Measurements from ENCODE around the gene BPIFB2.
"Not testable (repeated sequence)": the region's sequence is repeated elsewhere in the genome, so short reads cannot be mapped to it uniquely, and the experiment has no call there.

The BPIFB2 gene, protein sequence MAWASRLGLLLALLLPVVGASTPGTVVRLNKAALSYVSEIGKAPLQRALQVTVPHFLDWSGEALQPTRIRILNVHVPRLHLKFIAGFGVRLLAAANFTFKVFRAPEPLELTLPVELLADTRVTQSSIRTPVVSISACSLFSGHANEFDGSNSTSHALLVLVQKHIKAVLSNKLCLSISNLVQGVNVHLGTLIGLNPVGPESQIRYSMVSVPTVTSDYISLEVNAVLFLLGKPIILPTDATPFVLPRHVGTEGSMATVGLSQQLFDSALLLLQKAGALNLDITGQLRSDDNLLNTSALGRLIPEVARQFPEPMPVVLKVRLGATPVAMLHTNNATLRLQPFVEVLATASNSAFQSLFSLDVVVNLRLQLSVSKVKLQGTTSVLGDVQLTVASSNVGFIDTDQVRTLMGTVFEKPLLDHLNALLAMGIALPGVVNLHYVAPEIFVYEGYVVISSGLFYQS

GRCh38 chr20:33007376-33008335 is at the start of gene BPIFB2:
Gene BPIFB2 (plus strand): TSS chr20:33007704. CDS start chr20:33008575, 871 bp downstream.
- DNase-seq: no peak

DNA sequence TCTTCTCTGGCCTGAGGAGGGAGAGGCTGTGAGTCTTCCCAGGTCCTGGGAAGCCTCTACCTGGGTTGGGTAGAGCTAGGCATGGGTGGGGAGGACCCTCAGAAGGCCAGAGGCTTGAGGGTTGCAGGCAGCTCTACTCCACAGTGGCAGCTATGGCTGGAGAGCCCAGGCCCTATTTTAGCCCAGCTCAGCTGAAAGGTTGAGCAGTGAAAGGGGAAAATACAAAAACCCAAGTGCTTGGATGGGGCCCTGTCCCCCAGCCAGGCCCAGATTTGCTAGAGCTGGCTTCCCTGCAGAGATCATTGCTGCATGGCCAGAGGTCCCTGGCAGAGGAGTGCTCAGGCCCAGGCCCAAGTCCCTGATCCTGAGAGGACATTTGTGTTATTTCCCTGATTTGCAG is 48.9 kb upstream of the BPIFB2 start:
- no peak for DNase-seq

DNA sequence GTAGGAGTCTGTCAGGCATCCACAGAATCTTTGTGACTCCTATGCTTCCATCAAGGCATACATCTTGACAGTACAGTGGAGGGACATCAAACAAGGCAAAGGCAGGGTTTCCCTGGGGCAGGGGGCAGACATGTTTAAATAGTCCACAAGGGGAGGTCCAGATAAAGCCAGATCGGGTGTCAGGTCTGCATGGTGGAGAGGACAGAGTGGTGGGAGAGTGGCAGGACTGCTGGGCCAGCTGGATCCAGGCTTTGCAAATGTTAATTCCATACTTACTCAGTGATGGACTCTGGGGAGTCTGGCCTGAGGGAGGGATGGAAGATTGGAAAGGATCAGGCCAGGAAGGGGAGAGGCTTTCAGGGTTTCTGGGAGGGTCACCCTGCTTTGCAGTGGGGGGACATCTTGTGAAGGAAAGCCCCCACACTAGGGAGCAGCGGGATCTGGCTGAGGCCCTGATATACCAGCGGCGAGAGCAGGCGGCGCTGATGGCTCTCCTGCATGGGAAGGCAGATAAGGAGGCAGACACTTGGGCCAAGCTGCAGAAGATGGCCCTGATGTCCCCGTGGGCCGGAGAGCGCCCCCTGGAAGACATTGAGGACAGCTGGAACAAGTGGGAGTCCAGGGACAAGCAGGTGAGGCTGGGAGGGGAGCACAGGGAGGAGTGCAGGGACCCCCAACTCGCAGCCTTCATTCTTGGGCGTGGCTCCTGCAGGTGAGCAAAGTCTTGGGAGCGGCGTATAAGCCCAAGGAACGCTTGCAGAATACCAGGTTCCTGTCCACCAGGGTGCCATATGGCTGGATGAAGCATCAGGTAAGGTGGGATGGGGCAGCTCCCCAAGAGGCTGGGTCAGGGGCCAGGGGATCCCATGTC is 47.9 kb upstream of the BPIFB2 start:
- DNase-seq: no peak

DNA sequence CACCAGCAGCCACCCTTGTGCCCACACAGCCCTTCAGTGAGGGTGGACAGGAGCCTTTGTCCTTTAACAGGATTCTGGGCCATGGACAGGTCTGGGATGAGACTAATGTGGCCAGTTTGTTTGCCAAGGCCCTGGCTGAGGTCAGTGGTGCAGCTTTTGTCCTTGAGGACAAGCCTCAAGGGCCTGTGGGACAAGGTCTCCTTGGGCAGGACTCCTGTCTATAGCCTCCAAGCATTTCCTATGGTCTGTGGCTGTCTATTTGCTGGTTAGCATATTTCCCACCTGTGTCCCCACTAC is 47.3 kb upstream of the BPIFB2 start:
- DNase-seq: no peak

GRCh38 chr20:32960849-32961731 is 46.4 kb upstream of the BPIFB2 start:
- DNase-seq: no peak

DNA sequence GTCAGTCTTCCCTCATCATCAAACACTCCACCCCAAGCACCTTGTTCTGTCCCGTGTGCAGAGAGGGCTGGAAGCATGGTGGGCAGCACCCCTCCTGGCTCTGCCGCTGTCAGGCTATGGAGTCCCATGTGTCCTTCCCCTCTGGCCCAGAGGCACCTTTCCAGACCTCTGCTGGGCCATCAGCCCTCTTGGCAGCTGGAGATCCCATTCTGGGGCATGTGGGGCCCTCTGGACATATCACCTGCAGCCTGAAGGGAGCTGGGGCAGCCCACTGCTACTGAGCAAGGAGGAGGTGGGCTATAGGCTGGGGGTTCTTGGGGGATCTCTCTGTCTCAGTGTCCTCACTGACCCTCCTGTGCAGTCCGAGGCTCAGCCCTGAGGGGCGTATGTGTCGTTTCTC is 45.5 kb upstream of the BPIFB2 start:
- DNase-seq: no peak

- DNase-seq: not testable (repeated sequence)
Observed at GRCh38 chr20:32962646-32963045, 44.9 kb upstream of the BPIFB2 start.

DNA sequence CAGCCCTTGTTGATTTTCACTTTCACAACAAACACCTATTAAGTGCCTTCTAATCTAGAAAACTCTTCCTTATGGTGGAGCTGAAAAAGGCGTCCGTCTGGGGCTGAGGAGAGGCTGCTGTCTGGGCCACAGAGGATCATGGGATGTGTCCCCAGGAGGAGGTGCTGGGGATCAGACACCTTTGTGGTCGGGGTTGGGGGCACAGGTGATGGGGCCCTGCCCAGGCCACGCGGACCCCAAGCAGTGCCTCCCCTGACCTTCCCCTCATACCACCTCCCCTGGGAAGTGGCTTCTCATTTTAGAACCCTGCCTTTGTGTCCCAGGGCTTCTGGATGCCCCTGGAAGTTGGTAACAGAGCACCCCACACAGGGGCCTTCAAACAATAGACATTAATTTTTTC is 44.3 kb upstream of the BPIFB2 start:
- no peak for DNase-seq

DNA sequence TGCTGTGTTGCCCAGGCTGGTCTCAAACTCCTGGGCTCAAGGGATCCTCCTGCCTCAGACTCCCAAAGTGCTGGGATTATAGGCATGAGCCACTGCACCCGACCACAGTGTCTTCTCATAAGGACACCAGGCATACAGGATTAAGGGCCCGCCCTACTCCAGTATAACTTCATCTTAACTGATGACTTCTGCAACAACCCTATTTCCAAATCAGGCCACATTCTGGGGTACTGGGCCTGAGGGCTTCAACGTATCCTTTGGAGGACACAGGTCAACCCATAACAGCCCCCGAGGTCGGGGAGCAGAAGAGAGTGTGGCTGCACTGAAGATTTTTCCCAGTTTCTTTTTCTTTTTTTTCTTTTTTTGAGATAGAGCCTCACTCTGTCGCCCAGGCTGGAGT is 42.9 kb upstream of the BPIFB2 start:
- DNase-seq: no peak

DNA sequence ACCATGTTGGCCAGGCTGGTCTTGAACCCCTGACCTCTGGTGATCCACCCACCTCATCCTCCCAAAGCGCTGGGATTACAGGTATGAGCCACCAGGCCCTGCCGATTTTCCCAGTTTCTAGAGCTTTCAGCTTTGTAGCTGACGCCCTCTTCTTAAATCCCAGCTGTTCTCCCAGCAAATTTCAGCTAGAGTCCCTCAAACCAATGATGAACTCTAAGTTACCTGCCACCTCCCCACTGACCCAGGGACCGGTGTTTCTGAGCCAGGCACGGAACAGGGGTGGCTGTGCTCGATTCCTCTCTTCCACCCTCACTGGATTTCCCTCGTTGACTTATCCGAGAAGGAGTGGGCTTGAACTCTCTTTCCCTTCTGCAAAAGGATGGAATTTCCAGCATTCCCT is 42.4 kb upstream of the BPIFB2 start:
- no peak for DNase-seq

GRCh38 chr20:32965581-32966373 is 41.7 kb upstream of the BPIFB2 start:
- DNase-seq: no peak

GRCh38 chr20:32966382-32966781 is 41.1 kb upstream of the BPIFB2 start:
- no peak for DNase-seq

GRCh38 chr20:32966881-32967781 is 40.4 kb upstream of the BPIFB2 start:
- DNase-seq: no peak

- no peak for DNase-seq
Observed at GRCh38 chr20:32967961-32968457, 39.5 kb upstream of the BPIFB2 start.

DNA sequence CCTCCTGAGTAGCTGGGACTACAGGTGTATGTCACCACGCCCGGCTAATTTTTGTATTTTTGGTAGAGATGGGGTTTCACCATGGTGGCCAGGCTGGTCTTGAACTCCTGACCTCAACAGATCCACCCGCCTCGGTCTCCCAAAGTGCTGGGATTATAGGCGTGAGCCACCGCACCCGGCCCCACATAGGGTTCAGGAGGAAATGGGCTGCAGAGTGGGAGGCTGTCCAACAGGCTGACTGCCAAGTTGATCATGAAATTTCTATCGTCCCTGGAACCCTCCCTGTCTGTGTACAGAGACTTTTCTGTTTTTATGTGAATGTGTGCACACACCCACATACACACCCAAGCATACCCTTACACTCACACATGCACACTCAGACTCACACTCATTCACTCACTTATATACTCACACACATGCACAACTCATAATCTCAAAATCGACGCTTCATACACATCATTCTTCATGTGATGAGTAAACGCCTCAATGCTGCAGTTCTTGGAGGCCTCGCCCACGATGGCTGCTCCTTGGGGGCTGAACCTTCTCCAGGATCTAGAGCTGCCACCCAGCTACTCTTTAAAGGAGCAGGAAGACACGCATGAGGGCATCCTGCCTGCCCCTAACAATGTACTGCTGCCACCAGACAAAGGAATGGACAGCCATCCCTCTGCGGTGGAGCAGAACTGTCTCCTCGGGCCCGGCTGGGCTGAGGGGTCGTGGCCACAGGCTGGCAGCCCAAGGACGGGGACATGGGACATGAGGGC is 38.8 kb upstream of the BPIFB2 start:
- no peak for DNase-seq

DNA sequence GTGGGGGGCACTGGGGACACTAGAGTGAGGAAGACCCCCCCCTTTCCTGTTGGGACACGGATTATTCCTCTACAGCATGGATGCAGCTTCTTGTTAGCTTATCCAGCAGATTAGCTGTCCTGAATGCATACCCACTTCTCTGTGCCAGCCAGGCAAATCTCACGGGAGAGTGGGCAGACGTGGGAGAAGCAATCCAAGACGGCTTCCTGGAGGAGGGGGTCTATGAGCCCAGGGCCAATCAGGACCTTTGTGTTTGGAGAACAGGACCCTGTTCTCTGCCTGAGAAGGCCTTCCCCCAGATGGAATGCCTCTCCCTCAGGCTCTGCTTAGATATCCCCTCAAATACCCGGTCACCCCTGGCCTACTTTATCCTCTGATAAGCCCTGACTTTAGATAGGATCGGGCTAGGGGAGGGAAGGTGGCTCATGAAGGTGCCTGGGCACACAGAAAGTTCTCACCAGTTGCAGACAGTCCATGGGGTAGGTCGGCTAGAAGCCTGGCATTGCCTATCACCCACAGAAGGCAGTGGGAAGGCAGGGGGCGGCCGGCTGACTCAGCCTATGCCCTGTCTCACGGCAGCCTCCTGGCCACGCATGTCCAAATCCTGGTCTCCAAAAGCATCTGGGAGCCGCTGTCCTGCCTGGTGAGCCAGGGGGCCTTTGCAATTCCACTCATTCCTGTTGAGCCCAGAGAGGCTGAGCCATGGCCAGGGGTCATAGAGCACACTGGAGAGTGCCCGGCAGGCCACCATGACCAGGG is 38.0 kb upstream of the BPIFB2 start:
- no peak for DNase-seq

- DNase-seq: no peak
Observed at GRCh38 chr20:32970115-32970972, 37.2 kb upstream of the BPIFB2 start.
